ENCODE data around the gene PAIP1.
A peak's percentile ranks its signal among the peaks of the same experiment; 100 is the strongest.
"Not testable (repeated sequence)": the region's sequence is repeated elsewhere in the genome, so short reads cannot be mapped to it uniquely, and the experiment has no call there.

Gene PAIP1

GRCh38 chr5:43565043-43565442 lies 8.2 kb upstream of the PAIP1 start:
- H3K27me3 ChIP-seq (ENCODE audit: control insufficient read depth, insufficient read depth, low read length): no peaks in the 10 kb centered on the region
- H3K4me3 ChIP-seq (ENCODE audit: low read length): no peak overlapping the region
- no peaks in the 10 kb centered on the region for H3K9me3 ChIP-seq (ENCODE audit: control insufficient read depth, low read length)
- no peaks in the 10 kb centered on the region for H3K36me3 ChIP-seq (ENCODE audit: control insufficient read depth, insufficient read depth, low read length)
- no peaks in the 10 kb centered on the region for H3K4me1 ChIP-seq (ENCODE audit: control insufficient read depth, insufficient read depth, low read length)
- H3K9ac ChIP-seq (ENCODE audit: low read length): no peak overlapping the region

- no peak overlapping the region for H3K4me3 ChIP-seq (ENCODE audit: low read length)
- H3K9me3 ChIP-seq (ENCODE audit: control insufficient read depth, low read length): no peaks in the 10 kb centered on the region
- H3K9ac ChIP-seq (ENCODE audit: low read length): no peak overlapping the region
- no peaks in the 10 kb centered on the region for H3K27me3 ChIP-seq (ENCODE audit: control insufficient read depth, insufficient read depth, low read length)
- no peaks in the 10 kb centered on the region for H3K36me3 ChIP-seq (ENCODE audit: control insufficient read depth, insufficient read depth, low read length)
- no peaks in the 10 kb centered on the region for H3K4me1 ChIP-seq (ENCODE audit: control insufficient read depth, insufficient read depth, low read length)
These were observed 7.5 kb upstream of the PAIP1 start for GRCh38 chr5:43564289-43564850.

GRCh38 chr5:43563321-43563720 lies 6.4 kb upstream of the PAIP1 start:
- no peaks in the 10 kb centered on the region for H3K9me3 ChIP-seq (ENCODE audit: control insufficient read depth, low read length)
- H3K9ac ChIP-seq (ENCODE audit: low read length): no peak overlapping the region
- H3K4me1 ChIP-seq (ENCODE audit: control insufficient read depth, insufficient read depth, low read length): no peaks in the 10 kb centered on the region
- no peaks in the 10 kb centered on the region for H3K27me3 ChIP-seq (ENCODE audit: control insufficient read depth, insufficient read depth, low read length)
- no peaks in the 10 kb centered on the region for H3K36me3 ChIP-seq (ENCODE audit: control insufficient read depth, insufficient read depth, low read length)
- no peak overlapping the region for H3K4me3 ChIP-seq (ENCODE audit: low read length)

GRCh38 chr5:43561356-43561755 lies 4.5 kb upstream of the PAIP1 start:
- Histone ChIP-seq H3K4me3 (ENCODE audit: low read length) (no peak overlapping the region), H3K9ac (ENCODE audit: low read length) (no peak overlapping the region), H3K9me3 (ENCODE audit: control insufficient read depth, low read length) (no peaks in the 10 kb centered on the region), H3K4me1 (ENCODE audit: control insufficient read depth, insufficient read depth, low read length) (peaks cover 3% of the 10 kb centered on the region), H3K36me3 (ENCODE audit: control insufficient read depth, insufficient read depth, low read length) (no peaks in the 10 kb centered on the region), H3K27me3 (ENCODE audit: control insufficient read depth, insufficient read depth, low read length) (no peaks in the 10 kb centered on the region)

- Histone ChIP-seq H3K9ac (ENCODE audit: low read length) (no peak overlapping the region), H3K27me3 (ENCODE audit: control insufficient read depth, insufficient read depth, low read length) (no peaks in the 10 kb centered on the region), H3K9me3 (ENCODE audit: control insufficient read depth, low read length) (no peaks in the 10 kb centered on the region), H3K4me3 (ENCODE audit: low read length) (no peak overlapping the region), H3K36me3 (ENCODE audit: control insufficient read depth, insufficient read depth, low read length) (no peaks in the 10 kb centered on the region), H3K4me1 (ENCODE audit: control insufficient read depth, insufficient read depth, low read length) (peaks cover 3% of the 10 kb centered on the region)
These were observed 3.3 kb upstream of the PAIP1 start for GRCh38 chr5:43560128-43560527.

- Histone ChIP-seq H3K4me3 (ENCODE audit: low read length) (peak overlapping the region; percentile 91), H3K9ac (ENCODE audit: low read length) (peak overlapping the region; percentile 86), H3K4me1 (ENCODE audit: control insufficient read depth, insufficient read depth, low read length) (peaks cover 17% of the 10 kb centered on the region)
- H3K9me3 ChIP-seq (ENCODE audit: control insufficient read depth, low read length); H3K36me3 ChIP-seq (ENCODE audit: control insufficient read depth, insufficient read depth, low read length); H3K27me3 ChIP-seq (ENCODE audit: control insufficient read depth, insufficient read depth, low read length): not testable (repeated sequence)
These were observed 345 bp downstream of the PAIP1 start for GRCh38 chr5:43556607-43556856.

GRCh38 chr5:43555895-43556606 lies 826 bp downstream of the PAIP1 start:
- no peaks in the 10 kb centered on the region for H3K9me3 ChIP-seq (ENCODE audit: control insufficient read depth, low read length)
- peaks cover 17% of the 10 kb centered on the region for H3K4me1 ChIP-seq (ENCODE audit: control insufficient read depth, insufficient read depth, low read length)
- no peaks in the 10 kb centered on the region for H3K36me3 ChIP-seq (ENCODE audit: control insufficient read depth, insufficient read depth, low read length)
- peak overlapping the region; percentile 91 for H3K4me3 ChIP-seq (ENCODE audit: low read length)
- peak overlapping the region; percentile 86 for H3K9ac ChIP-seq (ENCODE audit: low read length)
- no peaks in the 10 kb centered on the region for H3K27me3 ChIP-seq (ENCODE audit: control insufficient read depth, insufficient read depth, low read length)

GRCh38 chr5:43554497-43554896 lies 2.4 kb downstream of the PAIP1 start:
- Histone ChIP-seq H3K9me3 (ENCODE audit: control insufficient read depth, low read length) (no peaks in the 10 kb centered on the region), H3K4me3 (ENCODE audit: low read length) (no peak overlapping the region), H3K27me3 (ENCODE audit: control insufficient read depth, insufficient read depth, low read length) (no peaks in the 10 kb centered on the region), H3K4me1 (ENCODE audit: control insufficient read depth, insufficient read depth, low read length) (peaks cover 17% of the 10 kb centered on the region), H3K9ac (ENCODE audit: low read length) (no peak overlapping the region), H3K36me3 (ENCODE audit: control insufficient read depth, insufficient read depth, low read length) (no peaks in the 10 kb centered on the region)

- H3K36me3 ChIP-seq (ENCODE audit: control insufficient read depth, insufficient read depth, low read length): no peaks in the 10 kb centered on the region
- H3K9ac ChIP-seq (ENCODE audit: low read length): no peak overlapping the region
- no peaks in the 10 kb centered on the region for H3K9me3 ChIP-seq (ENCODE audit: control insufficient read depth, low read length)
- H3K27me3 ChIP-seq (ENCODE audit: control insufficient read depth, insufficient read depth, low read length): no peaks in the 10 kb centered on the region
- peaks cover 17% of the 10 kb centered on the region for H3K4me1 ChIP-seq (ENCODE audit: control insufficient read depth, insufficient read depth, low read length)
- H3K4me3 ChIP-seq (ENCODE audit: low read length): no peak overlapping the region
These were observed 3.5 kb downstream of the PAIP1 start for GRCh38 chr5:43553381-43553780.

GRCh38 chr5:43551731-43552130 lies 5.1 kb downstream of the PAIP1 start:
- no peak overlapping the region for H3K9ac ChIP-seq (ENCODE audit: low read length)
- peaks cover under 1% of the 10 kb centered on the region for H3K36me3 ChIP-seq (ENCODE audit: control insufficient read depth, insufficient read depth, low read length)
- H3K9me3 ChIP-seq (ENCODE audit: control insufficient read depth, low read length): no peaks in the 10 kb centered on the region
- H3K27me3 ChIP-seq (ENCODE audit: control insufficient read depth, insufficient read depth, low read length): no peaks in the 10 kb centered on the region
- H3K4me3 ChIP-seq (ENCODE audit: low read length): no peak overlapping the region
- peaks cover 13% of the 10 kb centered on the region for H3K4me1 ChIP-seq (ENCODE audit: control insufficient read depth, insufficient read depth, low read length)

- H3K4me3 ChIP-seq (ENCODE audit: low read length); H3K9ac ChIP-seq (ENCODE audit: low read length); H3K9me3 ChIP-seq (ENCODE audit: control insufficient read depth, low read length); H3K36me3 ChIP-seq (ENCODE audit: control insufficient read depth, insufficient read depth, low read length); H3K27me3 ChIP-seq (ENCODE audit: control insufficient read depth, insufficient read depth, low read length); H3K4me1 ChIP-seq (ENCODE audit: control insufficient read depth, insufficient read depth, low read length): not testable (repeated sequence)
These were observed 7.6 kb downstream of the PAIP1 start for GRCh38 chr5:43549272-43549671.

GRCh38 chr5:43548358-43548757 lies 8.5 kb downstream of the PAIP1 start:
- no peaks in the 10 kb centered on the region for H3K27me3 ChIP-seq (ENCODE audit: control insufficient read depth, insufficient read depth, low read length)
- H3K4me3 ChIP-seq (ENCODE audit: low read length): no peak overlapping the region
- H3K36me3 ChIP-seq (ENCODE audit: control insufficient read depth, insufficient read depth, low read length): peaks cover 9% of the 10 kb centered on the region
- H3K4me1 ChIP-seq (ENCODE audit: control insufficient read depth, insufficient read depth, low read length): no peaks in the 10 kb centered on the region
- H3K9ac ChIP-seq (ENCODE audit: low read length): no peak overlapping the region
- no peaks in the 10 kb centered on the region for H3K9me3 ChIP-seq (ENCODE audit: control insufficient read depth, low read length)

GRCh38 chr5:43547532-43547931 lies 9.3 kb downstream of the PAIP1 start:
- Histone ChIP-seq H3K9ac (ENCODE audit: low read length) (no peak overlapping the region), H3K9me3 (ENCODE audit: control insufficient read depth, low read length) (no peaks in the 10 kb centered on the region), H3K27me3 (ENCODE audit: control insufficient read depth, insufficient read depth, low read length) (no peaks in the 10 kb centered on the region), H3K4me1 (ENCODE audit: control insufficient read depth, insufficient read depth, low read length) (no peaks in the 10 kb centered on the region), H3K36me3 (ENCODE audit: control insufficient read depth, insufficient read depth, low read length) (peaks cover 9% of the 10 kb centered on the region), H3K4me3 (ENCODE audit: low read length) (no peak overlapping the region)

Data from mucosa of stomach (tissue), 1 donor.